Large intestine (tissue), 3 donors: ENCODE data around the gene CARD8. TPM values are rescaled to one million over a fixed set of nuclear protein-coding genes. Genes with fewer than 3 reads are reported as not detected.

ENCODE experiments used
- DNase-seq, 2 donors: peaks; one replicate each; pipeline versions ENCODE4 v3.0.0 to v3.0.0-alpha.2; 2013
- H3K27ac ChIP-seq: one replicate; pipeline ENCODE4 v1.5.1; 2013; ENCODE audit warnings: low read length
- H3K27me3 ChIP-seq: 2 replicates; pipeline ENCODE4 v1.6.1; 2013; ENCODE audit warnings: low read length; ENCODE audit not compliant: control insufficient read depth, insufficient read depth
- H3K36me3 ChIP-seq: 2 replicates; pipeline ENCODE4 v1.6.1; 2013; ENCODE audit warnings: low read length; ENCODE audit not compliant: control insufficient read depth, insufficient read depth
- H3K4me1 ChIP-seq: one replicate; pipeline ENCODE4 v1.6.1; 2013; ENCODE audit warnings: low read length; ENCODE audit not compliant: control insufficient read depth, insufficient read depth
- H3K4me3 ChIP-seq: one replicate; pipeline ENCODE4 v1.5.1; 2013; ENCODE audit warnings: low read length
- H3K9me3 ChIP-seq: one replicate; pipeline ENCODE4 v1.6.1; 2013; ENCODE audit warnings: mild to moderate bottlenecking, low read depth, low read length, moderate library complexity; ENCODE audit not compliant: control insufficient read depth
- WGBS: methylation state at CpG from one replicate; pipeline ENCODE4 v1.1.5; 2013; ENCODE audit warnings: low lambda C conversion rate; ENCODE audit not compliant: insufficient coverage; 5-methylcytosine and 5-hydroxymethylcytosine counted together
- polyA plus RNA-seq: library from polyadenylated mRNA; unstranded; fragments of 120-200 nt; gene quantifications from one replicate; pipeline ENCODE4 v1.2.1, GENCODE V29; 2013

The CARD8 gene
- polyA plus RNA-seq, 1 donor, result 40.9 TPM

GRCh38 chr19:48174445-48175030, 81.2 kb downstream of the CARD8 start:
- H3K4me3 ChIP-seq, result no peak overlapping the region
- 75% methylated on average over 3 of the region's 6 CpGs for WGBS
- DNase-seq, result no peak
- H3K4me1 ChIP-seq, result no peaks in the 10 kb centered on the region
- peaks cover 29% of the 10 kb centered on the region for H3K36me3 ChIP-seq
- peaks cover 4% of the 10 kb centered on the region for H3K9me3 ChIP-seq
- no peak overlapping the region for H3K27ac ChIP-seq
- H3K27me3 ChIP-seq, result no peaks in the 10 kb centered on the region

DNA sequence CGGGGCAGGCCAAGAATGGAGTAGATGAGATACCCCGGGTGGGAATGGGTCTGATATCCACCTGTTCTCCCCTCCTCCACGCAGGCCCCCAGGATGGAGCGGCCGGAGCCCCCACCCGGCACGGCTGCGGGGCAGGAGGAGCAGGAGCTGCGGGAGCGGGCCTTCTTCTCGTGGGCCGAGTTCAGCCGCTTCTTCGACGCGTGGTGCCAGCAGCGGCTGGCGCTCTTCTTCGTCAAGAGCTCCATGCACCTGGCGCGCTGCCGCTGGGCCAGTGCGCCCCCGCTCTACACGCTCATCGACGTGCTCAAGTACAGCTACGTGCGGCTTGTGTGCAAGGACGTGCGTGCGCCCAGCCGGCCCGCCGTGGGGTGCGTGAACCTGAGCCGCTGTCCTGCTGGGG, 84.0 kb downstream of the CARD8 start:
- no peaks in the 10 kb centered on the region for H3K27me3 ChIP-seq
- peaks cover 4% of the 10 kb centered on the region for H3K9me3 ChIP-seq
- WGBS, result no CpG with 5 or more reads among the region's 37 CpGs
- H3K4me3 ChIP-seq, result no peak overlapping the region
- no peak for DNase-seq
- H3K27ac ChIP-seq, result no peak overlapping the region
- H3K36me3 ChIP-seq, result peaks cover 29% of the 10 kb centered on the region
- peaks cover 5% of the 10 kb centered on the region for H3K4me1 ChIP-seq

GRCh38 chr19:48170817-48171347, 84.8 kb downstream of the CARD8 start:
- Histone ChIP-seq H3K4me1 (peaks cover 5% of the 10 kb centered on the region), H3K9me3 (peaks cover 4% of the 10 kb centered on the region), H3K4me3 (peak overlapping the region; percentile 96), H3K36me3 (peaks cover 26% of the 10 kb centered on the region), H3K27ac (peak overlapping the region; percentile 100), H3K27me3 (no peaks in the 10 kb centered on the region)
- DNase-seq, result peak in 1 of 2 donors; percentile 12
- WGBS, result 4% methylated on average over 4 of the region's 21 CpGs

DNA sequence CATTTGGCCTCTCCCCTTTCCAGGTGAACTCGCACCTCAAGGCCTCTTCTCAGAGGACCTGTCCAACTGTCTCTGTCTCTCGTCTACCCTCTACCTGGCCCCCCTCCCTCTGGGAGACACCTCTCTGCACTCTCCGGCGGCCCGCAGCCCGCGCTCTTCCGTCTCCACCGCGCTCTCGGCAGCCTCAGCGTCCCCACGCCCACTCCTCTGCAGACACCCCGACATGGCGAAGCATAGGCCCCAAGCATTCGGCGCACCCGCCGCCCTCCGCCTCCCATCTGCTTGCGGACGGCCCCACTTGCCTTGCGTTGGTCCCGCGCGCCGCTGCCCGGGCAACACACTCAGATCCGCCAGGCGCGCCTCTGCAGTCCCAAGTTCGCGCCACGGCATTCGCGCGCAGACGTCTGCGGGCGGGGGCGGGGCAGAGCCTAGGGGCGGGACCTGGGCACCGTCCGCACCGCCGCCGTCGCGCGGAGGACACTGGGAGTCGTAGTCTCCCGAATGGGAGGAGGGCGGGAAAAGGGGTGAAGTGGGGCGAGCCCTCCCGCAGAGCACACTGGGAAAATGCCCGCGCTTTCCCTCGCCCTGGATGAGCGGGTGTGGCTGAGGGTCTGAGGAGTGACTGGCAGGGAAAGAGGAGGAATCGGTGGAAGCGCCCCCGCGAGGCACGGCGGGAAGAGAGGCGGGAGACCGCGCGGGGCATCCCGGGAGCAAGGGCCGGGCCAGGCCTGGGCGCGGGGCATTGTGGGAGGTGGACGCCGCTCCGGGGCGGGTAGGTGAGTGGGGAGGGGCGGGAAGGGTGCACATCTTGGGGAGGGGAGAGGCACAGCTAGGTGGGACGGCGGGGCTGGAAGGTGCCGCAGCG, 85.5 kb downstream of the CARD8 start, which contains the start of the genes LIG1 and ZSWIM9:
Gene LIG1 (minus strand): TSS at position 406 of the 865 bp plus-strand sequence. CDS start 4,778 bp downstream, outside the sequence.
Gene ZSWIM9 (plus strand): TSS at position 742 of the 865 bp plus-strand sequence. CDS start 1,123 bp downstream, outside the sequence.
- Histone ChIP-seq H3K4me3 (peak within 1 kb of the TSS; percentile 96), H3K27me3 (no peaks in the 10 kb centered on the region), H3K9me3 (peaks cover 4% of the 10 kb centered on the region), H3K4me1 (peaks cover 5% of the 10 kb centered on the region), H3K36me3 (peaks cover 21% of the 10 kb centered on the region), H3K27ac (peak within 1 kb of the TSS; percentile 100)
- peak; percentile 96 to 98 for DNase-seq
- no CpG with 5 or more reads among the region's 82 CpGs for WGBS

GRCh38 chr19:48169578-48169938, 86.2 kb downstream of the CARD8 start:
- Histone ChIP-seq H3K36me3 (peaks cover 17% of the 10 kb centered on the region), H3K4me1 (peaks cover 5% of the 10 kb centered on the region), H3K9me3 (peaks cover 4% of the 10 kb centered on the region), H3K27ac (peak overlapping the region; percentile 100), H3K4me3 (peak overlapping the region; percentile 96), H3K27me3 (no peaks in the 10 kb centered on the region)
- no CpG with 5 or more reads among the region's 15 CpGs for WGBS
- DNase-seq, result peak; percentile 70 to 77

GRCh38 chr19:48168689-48169088, 87.0 kb downstream of the CARD8 start:
- no peak overlapping the region for H3K27ac ChIP-seq
- H3K27me3 ChIP-seq, result no peaks in the 10 kb centered on the region
- H3K4me1 ChIP-seq, result peaks cover 5% of the 10 kb centered on the region
- 88% methylated on average over 4 of the region's 5 CpGs for WGBS
- H3K36me3 ChIP-seq, result peaks cover 15% of the 10 kb centered on the region
- no peak overlapping the region for H3K4me3 ChIP-seq
- peaks cover 4% of the 10 kb centered on the region for H3K9me3 ChIP-seq
- DNase-seq, result no peak

DNA sequence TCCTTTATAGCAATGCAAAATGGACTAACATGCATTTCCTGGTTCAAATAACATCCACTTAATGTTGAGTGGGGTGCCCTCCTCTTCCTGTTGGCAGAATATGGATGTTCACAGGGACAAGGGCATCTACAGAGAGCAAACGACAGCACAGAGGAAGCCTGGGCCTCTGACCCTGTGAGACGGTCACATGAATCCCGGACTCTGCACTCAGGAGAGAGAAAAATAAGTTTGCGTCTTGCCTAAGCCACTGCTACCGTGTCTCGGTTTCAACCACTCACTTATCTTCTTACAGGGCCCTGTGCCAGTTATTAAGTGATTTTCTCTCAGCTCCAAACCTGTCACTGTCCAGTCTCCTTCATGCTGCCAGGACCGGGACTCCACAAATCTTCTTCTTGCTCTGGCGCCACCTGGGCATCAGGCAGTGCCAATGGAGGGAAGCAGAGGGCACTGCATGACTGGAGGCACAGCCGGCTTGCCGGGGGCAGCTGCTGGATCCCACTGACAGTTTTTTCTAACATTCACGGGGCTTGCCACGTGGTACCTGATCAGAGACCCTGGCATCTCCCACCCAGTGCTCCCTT, 97.4 kb downstream of the CARD8 start:
- no CpG with 5 or more reads among the region's 12 CpGs for WGBS
- peak overlapping the region; percentile 85 for H3K27ac ChIP-seq

More for the DNA sequence above, 97.4 kb downstream of the CARD8 start:
- Histone ChIP-seq H3K4me3 (no peak overlapping the region), H3K4me1 (peaks cover 10% of the 10 kb centered on the region), H3K9me3 (no peaks in the 10 kb centered on the region), H3K27me3 (no peaks in the 10 kb centered on the region), H3K36me3 (peaks cover 44% of the 10 kb centered on the region)
- DNase-seq, result peak; percentile 64 to 74

Other genes starting within 250 kb of the CARD8 start
- not detected for gene CABP5, start 211.8 kb downstream of the CARD8 start, polyA plus RNA-seq
- 5.3 TPM for gene PLA2G4C, start 145.1 kb downstream of the CARD8 start, polyA plus RNA-seq
- 45.1 TPM for gene LIG1, start 85.6 kb downstream of the CARD8 start, polyA plus RNA-seq
- gene ZSWIM9, start 85.2 kb downstream of the CARD8 start, polyA plus RNA-seq, result 6.7 TPM
- 2.2 TPM for gene ZNF114, start 14.2 kb upstream of the CARD8 start, polyA plus RNA-seq
- gene EMP3, start 69.6 kb upstream of the CARD8 start, polyA plus RNA-seq, result 43.6 TPM
- 10.3 TPM for gene TMEM143, start 108.0 kb upstream of the CARD8 start, polyA plus RNA-seq
- gene SYNGR4, start 108.5 kb upstream of the CARD8 start, polyA plus RNA-seq, result 0.12 TPM
- 253 TPM for gene KDELR1, start 135.6 kb upstream of the CARD8 start, polyA plus RNA-seq
- 0.48 TPM for gene GRIN2D, start 137.8 kb upstream of the CARD8 start, polyA plus RNA-seq
- gene GRWD1, start 190.1 kb upstream of the CARD8 start, polyA plus RNA-seq, result 19.3 TPM
- gene KCNJ14, start 199.7 kb upstream of the CARD8 start, polyA plus RNA-seq, result 0.70 TPM
- 63.8 TPM for gene CYTH2, start 213.5 kb upstream of the CARD8 start, polyA plus RNA-seq